DOHH2 (cell line): ENCODE data around the gene JARID2.

Experiments
- EZH2phosphoT487 ChIP-seq: fragments of 200-600 bp; sonication (generic); IDR thresholded peaks from 2 replicates; pipeline ENCODE4 v1.6.1; 2017; ENCODE audit warnings: borderline replicate concordance, mild to moderate bottlenecking, antibody characterized with exemption, low read length, moderate library complexity, mixed read lengths
- TF ChIP-seq, protein P1 (sequence below): fragments of 200-600 bp; sonication (generic); IDR thresholded peaks from one replicate; pipeline ENCODE4 v1.5.1; 2014; ENCODE audit warnings: antibody characterized with exemption, mild to moderate bottlenecking, low read depth, low read length; ENCODE audit not compliant: poor library complexity, severe bottlenecking

DNA sequence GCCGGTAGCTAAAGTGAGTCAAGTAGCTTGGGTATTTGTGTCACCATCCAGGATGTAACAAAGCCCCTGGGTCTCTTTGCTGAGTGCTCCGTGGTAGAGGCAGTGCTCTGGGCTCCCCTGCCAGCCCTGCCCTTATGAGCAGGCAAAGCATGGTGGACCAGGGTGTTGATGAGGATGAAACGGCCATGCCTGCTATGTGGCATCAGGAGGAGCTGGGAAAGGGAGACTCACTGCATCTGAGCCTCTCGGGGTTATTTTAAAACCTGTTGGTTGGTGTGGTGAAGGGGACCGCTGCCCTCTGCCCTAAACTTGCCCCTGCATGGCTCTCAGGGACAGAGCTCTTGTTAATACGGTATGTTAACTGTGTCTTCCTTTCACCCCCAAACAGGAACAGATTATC, 273.8 kb downstream of the JARID2 start:
- no peak for TF ChIP-seq EZH2phosphoT487
- TF ChIP-seq, protein P1, sequence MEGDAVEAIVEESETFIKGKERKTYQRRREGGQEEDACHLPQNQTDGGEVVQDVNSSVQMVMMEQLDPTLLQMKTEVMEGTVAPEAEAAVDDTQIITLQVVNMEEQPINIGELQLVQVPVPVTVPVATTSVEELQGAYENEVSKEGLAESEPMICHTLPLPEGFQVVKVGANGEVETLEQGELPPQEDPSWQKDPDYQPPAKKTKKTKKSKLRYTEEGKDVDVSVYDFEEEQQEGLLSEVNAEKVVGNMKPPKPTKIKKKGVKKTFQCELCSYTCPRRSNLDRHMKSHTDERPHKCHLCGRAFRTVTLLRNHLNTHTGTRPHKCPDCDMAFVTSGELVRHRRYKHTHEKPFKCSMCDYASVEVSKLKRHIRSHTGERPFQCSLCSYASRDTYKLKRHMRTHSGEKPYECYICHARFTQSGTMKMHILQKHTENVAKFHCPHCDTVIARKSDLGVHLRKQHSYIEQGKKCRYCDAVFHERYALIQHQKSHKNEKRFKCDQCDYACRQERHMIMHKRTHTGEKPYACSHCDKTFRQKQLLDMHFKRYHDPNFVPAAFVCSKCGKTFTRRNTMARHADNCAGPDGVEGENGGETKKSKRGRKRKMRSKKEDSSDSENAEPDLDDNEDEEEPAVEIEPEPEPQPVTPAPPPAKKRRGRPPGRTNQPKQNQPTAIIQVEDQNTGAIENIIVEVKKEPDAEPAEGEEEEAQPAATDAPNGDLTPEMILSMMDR, result no peak
